C4-2B (cell line): ENCODE measurements around the gene PKD1L1.
A peak's percentile ranks its signal among the peaks of the same experiment; 100 is the strongest.

ENCODE experiments used
- H3K27ac ChIP-seq: fragments of 450-650 bp; 2 replicates; pipeline ENCODE4 v1.5.1; 2017
- ZFX ChIP-seq: fragments of 450-650 bp; IDR thresholded peaks from 2 replicates; pipeline ENCODE4 v1.6.1; 2017
- TF ChIP-seq, protein P1 (sequence below): fragments of 450-650 bp; conservative IDR thresholded peaks from 2 replicates; pipeline ENCODE4 v1.5.1; 2017; ENCODE audit warnings: mild to moderate bottlenecking

The PKD1L1 gene

DNA sequence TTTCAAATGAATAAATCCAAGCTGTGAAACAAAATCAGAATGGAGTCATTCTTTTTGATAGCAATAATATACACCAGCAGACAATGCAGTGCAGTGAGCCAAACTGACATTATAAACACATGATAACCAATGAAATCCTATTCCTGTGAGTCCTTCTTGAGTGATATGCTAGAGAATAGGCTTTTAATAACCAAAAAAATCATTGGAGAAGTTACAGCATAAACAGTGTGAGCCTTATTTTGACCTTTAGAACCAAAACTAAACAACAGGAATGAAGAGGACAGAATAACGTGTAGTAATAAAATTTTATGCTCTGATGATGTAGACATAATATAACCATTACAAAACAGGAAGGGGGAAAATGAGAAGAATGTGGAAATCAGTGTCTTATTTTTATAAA, 22.5 kb upstream of the PKD1L1 start:
- H3K27ac ChIP-seq: no peak overlapping the region
- TF ChIP-seq, protein P1, sequence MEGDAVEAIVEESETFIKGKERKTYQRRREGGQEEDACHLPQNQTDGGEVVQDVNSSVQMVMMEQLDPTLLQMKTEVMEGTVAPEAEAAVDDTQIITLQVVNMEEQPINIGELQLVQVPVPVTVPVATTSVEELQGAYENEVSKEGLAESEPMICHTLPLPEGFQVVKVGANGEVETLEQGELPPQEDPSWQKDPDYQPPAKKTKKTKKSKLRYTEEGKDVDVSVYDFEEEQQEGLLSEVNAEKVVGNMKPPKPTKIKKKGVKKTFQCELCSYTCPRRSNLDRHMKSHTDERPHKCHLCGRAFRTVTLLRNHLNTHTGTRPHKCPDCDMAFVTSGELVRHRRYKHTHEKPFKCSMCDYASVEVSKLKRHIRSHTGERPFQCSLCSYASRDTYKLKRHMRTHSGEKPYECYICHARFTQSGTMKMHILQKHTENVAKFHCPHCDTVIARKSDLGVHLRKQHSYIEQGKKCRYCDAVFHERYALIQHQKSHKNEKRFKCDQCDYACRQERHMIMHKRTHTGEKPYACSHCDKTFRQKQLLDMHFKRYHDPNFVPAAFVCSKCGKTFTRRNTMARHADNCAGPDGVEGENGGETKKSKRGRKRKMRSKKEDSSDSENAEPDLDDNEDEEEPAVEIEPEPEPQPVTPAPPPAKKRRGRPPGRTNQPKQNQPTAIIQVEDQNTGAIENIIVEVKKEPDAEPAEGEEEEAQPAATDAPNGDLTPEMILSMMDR: no peak

DNA sequence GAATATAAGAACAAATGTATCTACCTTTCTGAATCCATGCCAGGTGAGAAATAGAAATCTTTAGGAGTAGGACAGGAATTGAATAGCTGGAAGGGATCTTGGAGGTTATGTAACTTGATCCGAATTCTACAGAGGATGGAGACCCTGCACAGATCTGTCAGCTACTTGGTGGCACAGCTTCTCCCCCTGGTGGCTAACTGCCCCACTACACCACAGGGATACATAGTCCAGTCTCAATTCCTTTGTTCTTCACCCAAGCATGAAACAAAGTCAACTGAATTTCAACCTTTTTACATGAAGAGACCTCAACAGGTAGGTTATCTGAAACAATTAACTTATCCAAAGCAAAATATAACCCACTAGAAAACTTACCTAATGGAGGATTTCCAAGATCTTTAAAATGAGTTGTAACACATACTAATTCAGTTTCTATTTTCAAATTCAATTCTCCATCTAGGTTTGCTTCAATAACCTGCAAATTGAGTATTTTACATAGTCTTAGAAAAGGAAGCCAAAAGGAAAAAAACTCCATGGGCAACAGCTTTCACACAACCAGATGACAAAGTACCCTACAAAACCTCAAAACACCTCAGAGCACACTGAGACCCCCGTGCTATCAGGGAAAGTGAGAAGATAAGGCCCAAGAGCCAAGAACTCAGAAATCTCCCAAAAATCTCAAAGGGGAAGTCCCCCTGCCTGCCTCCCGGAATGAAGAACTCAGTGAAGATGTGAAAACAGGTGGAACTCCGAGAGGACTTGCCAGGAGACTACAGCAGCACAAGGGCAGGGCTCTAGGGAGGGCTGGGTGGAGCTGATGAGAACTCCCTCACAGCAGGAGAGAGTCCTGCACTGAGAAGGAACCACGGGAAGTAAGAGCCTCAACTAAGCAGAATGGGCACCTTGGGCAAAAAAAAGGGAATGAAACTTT, 20.8 kb upstream of the PKD1L1 start:
- peak overlapping the region; percentile 19 for H3K27ac ChIP-seq

GRCh38 chr7:47967708-47968107, 19.4 kb upstream of the PKD1L1 start:
- TF ChIP-seq, protein P1: no peak
- no peak for TF ChIP-seq ZFX
- H3K27ac ChIP-seq: no peak overlapping the region

More for the DNA sequence above, 20.8 kb upstream of the PKD1L1 start:
- TF ChIP-seq, protein P1: peak; percentile 93
- no peak for TF ChIP-seq ZFX

DNA sequence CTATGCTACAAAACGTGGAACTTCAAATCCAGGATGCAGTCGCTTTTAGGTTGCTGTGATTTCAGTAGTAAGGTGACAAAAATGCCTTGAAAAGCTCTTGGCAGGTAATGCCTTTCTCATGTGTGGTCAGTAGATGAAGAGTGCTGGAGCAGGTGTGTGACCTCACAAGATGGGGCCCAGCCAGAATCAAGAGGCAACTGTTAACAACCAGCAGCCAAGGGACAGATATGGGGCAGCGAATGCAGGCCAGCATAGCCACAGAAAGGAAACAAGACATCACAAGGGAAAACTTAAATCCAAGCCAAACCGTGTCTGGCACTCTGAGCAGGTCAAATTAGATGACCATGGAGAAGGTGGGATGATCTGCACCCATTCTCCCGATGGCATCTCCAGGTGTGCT, 18.9 kb upstream of the PKD1L1 start:
- TF ChIP-seq, protein P1: no peak
- TF ChIP-seq ZFX: no peak
- no peak overlapping the region for H3K27ac ChIP-seq

DNA sequence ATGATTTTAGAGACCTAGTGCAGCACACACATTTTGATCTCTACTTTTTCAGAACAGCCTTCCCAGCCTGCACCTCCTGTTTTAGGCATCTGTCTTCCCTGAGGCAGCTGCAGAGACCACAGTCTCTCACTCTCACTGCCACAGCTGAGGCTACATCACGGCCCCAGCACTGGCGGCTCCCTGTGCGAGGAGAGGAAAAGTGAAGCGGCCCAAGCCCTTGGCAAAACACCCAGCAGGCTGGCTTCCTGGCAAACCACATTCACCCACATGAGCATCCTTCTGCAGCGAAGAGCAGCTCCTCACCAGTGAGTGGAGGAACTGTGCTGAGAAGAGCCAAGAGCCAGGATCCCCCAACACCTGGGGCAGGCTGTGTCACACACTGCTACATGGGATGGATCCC, 17.2 kb upstream of the PKD1L1 start:
- no peak for TF ChIP-seq ZFX
- TF ChIP-seq, protein P1: no peak
- no peak overlapping the region for H3K27ac ChIP-seq

- TF ChIP-seq, protein P1: no peak
- no peak for TF ChIP-seq ZFX
- no peak overlapping the region for H3K27ac ChIP-seq
These were observed 14.0 kb upstream of the PKD1L1 start for GRCh38 chr7:47962262-47962661.

DNA sequence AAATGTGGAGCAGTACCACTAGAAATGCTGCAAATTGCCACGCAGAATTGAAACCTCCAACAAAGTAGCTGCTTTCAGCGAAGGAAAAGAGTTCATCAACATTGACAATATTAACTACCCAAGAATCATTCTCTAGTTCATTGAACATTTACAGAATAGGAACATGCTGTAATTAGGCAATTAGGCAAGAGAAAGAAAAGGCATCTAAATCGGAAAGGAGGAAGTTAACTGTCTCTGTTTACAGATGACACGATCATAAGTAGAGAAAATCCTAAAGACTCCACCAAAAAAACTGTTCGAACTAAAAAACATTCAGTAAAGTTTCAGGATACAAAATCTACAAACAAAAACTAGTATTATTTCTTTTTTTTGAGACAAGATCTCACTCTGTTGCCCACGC, 8.9 kb upstream of the PKD1L1 start:
- TF ChIP-seq ZFX: no peak
- TF ChIP-seq, protein P1: no peak
- no peak overlapping the region for H3K27ac ChIP-seq
